HEK293 (cell line): ENCODE data around the gene RBM34.

ENCODE experiments used
- CTCF ChIA-PET: fragments of 350-600 bp; formaldehyde crosslinking; extraction: SDS; loops from one replicate; lab custom pipeline; 2021; ENCODE audit warnings: antibody characterized with exemption; lab: Yijun Ruan, JAX
- POLR2A ChIA-PET: fragments of 300-600 bp; formaldehyde crosslinking; extraction: SDS; loops from one replicate; lab custom pipeline; 2020; ENCODE audit warnings: antibody characterized with exemption, inconsistent platforms; lab: Yijun Ruan, JAX
- H3K27ac ChIP-seq: fragments of 200-500 bp; sonication (Bioruptor generic); 2 replicates; pipeline ENCODE4 v1.5.1; 2014; ENCODE audit warnings: low read depth, low read length, control low read depth, inconsistent platforms; ENCODE audit errors: extremely low read depth
- H3K36me3 ChIP-seq, 2 experiments: fragments of 200-500 bp in 1 of 2; sonication (Bioruptor generic) in 1 of 2; 1 replicate in 1 of 2; 2 replicates in 1 of 2; pipeline ENCODE4 v1.5.1; 2014 to 2017; ENCODE audit warnings: inconsistent platforms in 2 of 2, low read length in 2 of 2; ENCODE audit not compliant: control insufficient read depth in 2 of 2, insufficient read depth in 1 of 2
- H3K4me1 ChIP-seq: fragments of 200-500 bp; sonication (Bioruptor generic); 2 replicates; pipeline ENCODE4 v1.5.1; 2014; ENCODE audit warnings: mild to moderate bottlenecking, low read length, inconsistent platforms; ENCODE audit not compliant: control insufficient read depth, insufficient read depth
- H3K4me3 ChIP-seq: 2 replicates; pipeline ENCODE4 v1.5.1; 2011; ENCODE audit warnings: low read depth, mild to moderate bottlenecking, control low read depth, low read length, moderate library complexity
- H3K9me3 ChIP-seq: fragments of 200-500 bp; sonication (Bioruptor generic); 2 replicates; pipeline ENCODE4 v1.5.1; 2014; ENCODE audit warnings: low read depth, low read length, inconsistent platforms; ENCODE audit not compliant: control insufficient read depth, insufficient read depth
- MZF1 ChIP-seq: fragments of 450-650 bp; formaldehyde crosslinking; IDR thresholded peaks from 2 replicates; pipeline ENCODE4 v1.5.1; 2017; ENCODE audit warnings: missing biosample characterization, missing genetic modification characterization, borderline replicate concordance
- PRDM4 ChIP-seq: fragments of 450-650 bp; formaldehyde crosslinking; IDR thresholded peaks from 2 replicates; pipeline ENCODE4 v1.5.1; 2017; ENCODE audit warnings: missing biosample characterization, missing genetic modification characterization
- SCRT1 ChIP-seq: fragments of 450-650 bp; formaldehyde crosslinking; IDR thresholded peaks from 2 replicates; pipeline ENCODE4 v1.5.1; 2016; ENCODE audit warnings: missing biosample characterization, missing genetic modification characterization, borderline replicate concordance
- WT1 ChIP-seq: fragments of 450-650 bp; formaldehyde crosslinking; IDR thresholded peaks from 2 replicates; pipeline ENCODE4 v1.5.1; 2016; ENCODE audit warnings: missing biosample characterization, missing genetic modification characterization
- ZBTB8A ChIP-seq: fragments of 450-650 bp; formaldehyde crosslinking; IDR thresholded peaks from 2 replicates; pipeline ENCODE4 v1.5.1; 2016; ENCODE audit warnings: missing biosample characterization, missing genetic modification characterization
- ZNF121 ChIP-seq: fragments of 450-650 bp; formaldehyde crosslinking; IDR thresholded peaks from 2 replicates; pipeline ENCODE4 v1.5.1; 2016; ENCODE audit warnings: missing biosample characterization, missing genetic modification characterization
- ZNF133 ChIP-seq: fragments of 450-650 bp; formaldehyde crosslinking; IDR thresholded peaks from 2 replicates; pipeline ENCODE4 v1.5.1; 2016; ENCODE audit warnings: missing biosample characterization, missing genetic modification characterization
- ZNF184 ChIP-seq: fragments of 450-650 bp; IDR thresholded peaks from 2 replicates; pipeline ENCODE4 v1.5.1; 2018; ENCODE audit warnings: missing biosample characterization, mild to moderate bottlenecking, missing genetic modification characterization
- ZNF24 ChIP-seq: fragments of 450-650 bp; formaldehyde crosslinking; IDR thresholded peaks from 2 replicates; pipeline ENCODE4 v1.5.1; 2016; ENCODE audit warnings: missing biosample characterization, missing genetic modification characterization
- ZNF280D ChIP-seq: fragments of 450-650 bp; formaldehyde crosslinking; IDR thresholded peaks from 2 replicates; pipeline ENCODE4 v1.5.1; 2016; ENCODE audit warnings: missing biosample characterization, missing genetic modification characterization
- ZNF366 ChIP-seq: fragments of 450-650 bp; formaldehyde crosslinking; conservative IDR thresholded peaks from 2 replicates; pipeline ENCODE4 v1.5.1; 2016; ENCODE audit warnings: missing biosample characterization, missing genetic modification characterization
- ZNF404 ChIP-seq: fragments of 450-650 bp; formaldehyde crosslinking; IDR thresholded peaks from 2 replicates; pipeline ENCODE4 v1.5.1; 2017; ENCODE audit warnings: missing biosample characterization, missing genetic modification characterization
- ZNF426 ChIP-seq: fragments of 450-650 bp; formaldehyde crosslinking; IDR thresholded peaks from 2 replicates; pipeline ENCODE4 v1.5.1; 2017; ENCODE audit warnings: missing biosample characterization, missing genetic modification characterization, mild to moderate bottlenecking, inconsistent platforms, moderate library complexity
- ZNF514 ChIP-seq: fragments of 450-650 bp; formaldehyde crosslinking; IDR thresholded peaks from 2 replicates; pipeline ENCODE4 v1.5.1; 2016; ENCODE audit warnings: missing biosample characterization, missing genetic modification characterization
- ZNF518A ChIP-seq: fragments of 450-650 bp; formaldehyde crosslinking; conservative IDR thresholded peaks from 2 replicates; pipeline ENCODE4 v1.5.1; 2016; ENCODE audit warnings: low read depth, missing biosample characterization, missing genetic modification characterization
- ZNF521 ChIP-seq: fragments of 450-650 bp; formaldehyde crosslinking; IDR thresholded peaks from 2 replicates; pipeline ENCODE4 v1.5.1; 2017; ENCODE audit warnings: missing biosample characterization, mild to moderate bottlenecking, missing genetic modification characterization
- ZNF560 ChIP-seq: fragments of 450-650 bp; formaldehyde crosslinking; IDR thresholded peaks from 2 replicates; pipeline ENCODE4 v1.5.1; 2017; ENCODE audit warnings: missing biosample characterization, missing genetic modification characterization, borderline replicate concordance
- ZNF843 ChIP-seq: fragments of 450-650 bp; formaldehyde crosslinking; IDR thresholded peaks from 2 replicates; pipeline ENCODE4 v1.5.1; 2016; ENCODE audit warnings: missing biosample characterization, missing genetic modification characterization
- ZXDB ChIP-seq: fragments of 450-650 bp; formaldehyde crosslinking; IDR thresholded peaks from 2 replicates; pipeline ENCODE4 v1.5.1; 2016; ENCODE audit warnings: missing biosample characterization, missing genetic modification characterization

RBM34 gene

GRCh38 chr1:235130766-235131270 lies 30.2 kb downstream of the RBM34 start (continued):
- no peak for TF ChIP-seq ZNF184 (tag by site-specific recombination)
- no peak for TF ChIP-seq ZNF133 (tag by site-specific recombination)
- no peak for TF ChIP-seq ZXDB (tag by site-specific recombination)
- no peak for TF ChIP-seq ZNF121

- H3K9me3 ChIP-seq = no peaks in the 10 kb centered on the region
- H3K4me3 ChIP-seq = no peak overlapping the region
- H3K4me1 ChIP-seq = no peaks in the 10 kb centered on the region
- H3K36me3 ChIP-seq = peaks cover 45 to 54% of the 10 kb centered on the region in 2 experiments
- ChIA-PET POLR2A (interaction anchor here (0.7 to 2.6 kb wide), 5 partner anchors 9 to 95 kb away, joined by 3 to 19 read pairs (median 4); partner anchors contain the start of gene RBM34), CTCF (interaction anchor here (0.6 kb wide), 1 partner anchor 248 kb away, joined by 3 read pairs; no protein-coding TSS in a partner anchor)
- no peak for TF ChIP-seq ZNF843 (tag by site-specific recombination)
- TF ChIP-seq SCRT1 = 0 out of 2 replicates have a peak, but pooled peaks have one; percentile 11
- no peak overlapping the region for H3K27ac ChIP-seq
These were observed 31.1 kb downstream of the RBM34 start for GRCh38 chr1:235129774-235130570.

GRCh38 chr1:235128456-235129328 lies 32.4 kb downstream of the RBM34 start, which contains the start of gene TOMM20:
Gene TOMM20, minus strand, starts transcription at chr1:235128837. Its CDS starts 122 bp downstream, at chr1:235128715.
- Histone ChIP-seq H3K4me3 (peak within 1 kb of the TSS; percentile 59), H3K4me1 (peaks cover 2% of the 10 kb centered on the region; the same call in 1 of the 2 replicates), H3K36me3 (peaks cover 41 to 58% of the 10 kb centered on the region in 2 experiments), H3K9me3 (no peaks in the 10 kb centered on the region), H3K27ac (peak within 1 kb of the TSS; percentile 91)
- ChIA-PET CTCF (interaction anchor here (0.7 kb wide), 1 partner anchor 812 kb away, joined by 3 read pairs; no protein-coding TSS in a partner anchor), POLR2A (interaction anchor here (0.8 to 2.6 kb wide), 9 partner anchors 9 to 32 kb away, joined by 3 to 19 read pairs (median 3); partner anchors contain the start of gene RBM34)
- TF ChIP-seq ZNF521 = no peak
- TF ChIP-seq MZF1 (tag by site-specific recombination) = no peak
- TF ChIP-seq ZNF24 (tag by site-specific recombination) = peak; percentile 59; the same call in 1 of the 2 replicates
- TF ChIP-seq ZNF560 (tag by site-specific recombination) = no peak
- peak; percentile 60 for TF ChIP-seq ZBTB8A (tag by site-specific recombination)
- TF ChIP-seq ZNF518A (tag by site-specific recombination) = peak; percentile 82
- no peak for TF ChIP-seq ZNF426 (tag by site-specific recombination)
- no peak for TF ChIP-seq ZNF514
- TF ChIP-seq WT1 (tag by site-specific recombination) = peak; percentile 27; the same call in 1 of the 2 replicates
- no peak for TF ChIP-seq ZNF404 (tag by site-specific recombination)
- no peak for TF ChIP-seq PRDM4 (tag by site-specific recombination)
- TF ChIP-seq ZNF280D (tag by site-specific recombination) = 0 out of 2 replicates have a peak, but pooled peaks have one; percentile 77
- no peak for TF ChIP-seq ZNF366 (tag by site-specific recombination)
